Activated CD4-positive, alpha-beta T cell treated with anti-CD3 and anti-CD28 coated beads, Interleukin-2, amount 50 U/mL, for 16 hours (primary cell): ENCODE results near the gene SMYD3.

ENCODE experiments used
- DNase-seq: peaks from one replicate; pipeline ENCODE4 v3.0.0-alpha.2; 2020

Gene SMYD3

DNA sequence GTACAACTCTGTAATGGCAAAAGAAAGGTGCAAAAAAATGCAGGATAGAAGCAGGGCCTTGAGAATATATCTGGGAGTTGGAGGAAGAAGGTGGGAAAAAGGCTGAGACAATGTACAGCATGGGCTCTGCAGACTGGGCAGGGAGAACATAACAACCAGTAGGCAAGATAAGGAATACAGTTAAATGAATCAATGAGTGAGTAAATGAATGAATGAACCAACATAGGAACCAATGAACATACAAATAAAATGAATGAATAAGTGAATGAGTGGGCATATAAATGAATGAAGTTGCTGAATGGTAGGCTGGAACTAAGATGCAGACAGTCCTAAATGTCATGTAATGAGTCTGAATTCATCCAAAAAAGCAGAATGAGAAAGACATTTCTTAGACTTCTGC is 370.6 kb downstream of the SMYD3 start:
- DNase-seq: no peak

DNA sequence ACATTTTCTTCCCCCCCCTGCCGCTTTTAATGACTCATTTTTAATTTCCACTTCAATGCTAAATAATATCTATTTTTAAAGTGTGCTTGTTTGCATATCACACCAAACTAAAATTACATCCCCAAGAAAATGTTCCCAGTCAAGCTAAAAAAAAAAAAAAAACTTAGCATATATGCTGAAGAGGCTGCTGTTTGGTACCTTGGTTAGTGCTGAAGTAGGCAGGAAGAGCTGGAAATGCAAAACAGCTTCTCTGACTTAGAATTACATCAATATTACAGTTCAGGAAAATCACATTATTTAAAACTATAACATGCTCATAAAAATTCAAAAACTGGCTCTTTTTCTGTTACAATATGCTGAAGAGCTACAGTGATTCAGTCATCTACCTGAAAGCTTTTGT is 372.3 kb downstream of the SMYD3 start:
- no peak for DNase-seq

DNA sequence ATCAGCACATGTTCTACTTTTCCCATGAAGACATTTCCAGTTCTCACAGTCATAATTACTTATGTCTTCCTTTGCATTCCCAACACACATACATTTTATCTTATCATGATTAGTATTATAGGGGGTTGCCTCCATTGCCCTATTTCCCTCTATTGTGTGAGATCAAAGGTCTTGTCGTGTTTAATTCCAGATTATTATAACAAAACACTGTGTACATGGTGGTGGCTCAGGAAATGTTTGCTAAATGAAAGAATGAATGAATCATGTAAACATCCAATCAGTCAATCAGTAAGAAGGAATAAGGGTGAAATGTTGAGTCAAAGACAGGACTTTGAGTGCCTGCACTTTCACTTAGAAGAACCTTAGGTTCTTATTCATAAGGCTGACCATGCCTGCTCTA is 376.0 kb downstream of the SMYD3 start:
- DNase-seq: no peak

DNA sequence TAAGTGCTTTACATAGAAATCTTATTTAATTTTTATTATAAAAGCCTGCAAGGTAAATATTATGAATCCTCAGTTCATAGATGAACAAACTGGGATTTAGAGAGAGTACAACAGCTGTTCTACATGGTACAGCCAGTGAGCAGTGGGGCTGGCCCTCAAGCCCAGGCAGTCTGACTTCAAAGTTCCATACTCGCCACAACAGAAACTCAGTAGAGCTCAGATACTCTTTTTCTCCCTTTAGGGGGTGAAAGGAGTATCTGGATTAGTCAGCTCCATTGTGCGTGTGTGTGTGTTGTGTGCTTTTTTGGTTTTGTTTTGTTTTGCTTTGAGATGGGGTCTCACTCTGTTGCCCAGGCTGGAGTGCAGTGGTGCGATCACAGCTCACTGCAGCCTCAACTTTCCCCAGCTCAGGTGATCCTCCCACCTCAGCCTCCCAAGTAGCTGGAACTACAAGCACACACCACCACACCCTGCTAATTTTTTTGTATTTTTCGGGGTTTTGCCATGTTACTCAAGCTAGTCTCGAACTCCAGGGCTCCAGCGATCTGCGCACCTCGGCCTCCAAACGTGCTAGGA is 378.5 kb downstream of the SMYD3 start:
- peak; percentile 14 for DNase-seq

DNA sequence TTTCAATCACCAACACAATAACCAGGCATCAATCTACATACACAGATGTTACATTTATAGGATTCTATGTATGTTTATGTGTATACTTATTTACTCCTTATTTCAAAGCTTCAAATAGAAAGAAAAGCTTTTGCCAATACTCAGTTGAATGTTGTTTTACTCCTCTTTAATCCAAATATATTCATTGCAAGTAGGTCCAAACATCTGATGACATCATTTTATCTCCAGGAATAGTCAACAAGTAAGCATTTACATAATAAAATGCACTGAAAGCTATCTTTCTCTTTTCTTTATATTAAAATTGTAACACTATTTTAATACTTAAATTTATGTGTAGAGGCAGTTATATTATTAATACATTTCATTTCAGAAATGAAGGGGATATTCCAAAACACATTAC is 380.5 kb downstream of the SMYD3 start:
- no peak for DNase-seq

DNA sequence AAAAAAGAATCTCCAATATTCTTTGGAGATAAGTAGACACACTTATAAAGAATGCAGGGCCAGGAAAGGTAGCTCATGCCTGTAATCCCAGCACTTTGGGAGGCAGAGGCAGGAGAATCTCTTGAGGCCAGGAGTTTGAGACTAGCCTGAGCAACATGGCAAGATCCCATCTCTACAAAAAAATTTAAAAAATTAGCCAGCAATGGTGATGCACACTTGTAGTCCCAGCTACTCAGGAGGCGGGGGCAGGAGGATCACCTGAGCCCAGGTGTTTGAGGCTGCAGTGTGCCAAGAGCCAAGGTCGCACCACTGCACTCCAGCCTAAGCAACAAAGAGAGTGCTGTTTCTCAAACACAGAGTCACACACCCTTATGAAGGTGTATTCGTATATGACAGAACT is 385.0 kb downstream of the SMYD3 start:
- DNase-seq: no peak

DNA sequence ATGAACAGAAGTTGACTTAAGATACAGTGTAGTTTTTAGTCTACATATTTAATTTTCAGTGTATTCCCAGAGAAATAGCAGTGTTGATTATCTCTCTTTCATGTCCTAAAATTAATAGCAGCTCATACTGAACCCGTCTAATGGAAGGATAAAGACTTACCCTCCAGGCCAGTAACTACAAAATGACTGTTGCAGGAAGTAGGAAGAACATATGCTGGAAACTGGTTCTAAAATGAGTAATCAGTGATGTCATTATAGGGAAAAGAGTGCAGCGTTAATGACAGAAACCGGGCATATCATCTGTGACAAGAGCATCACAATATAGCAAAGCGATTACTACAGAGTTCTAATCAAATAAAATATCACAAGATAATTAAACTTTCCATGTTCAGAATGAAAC is 385.5 kb downstream of the SMYD3 start:
- DNase-seq: no peak

DNA sequence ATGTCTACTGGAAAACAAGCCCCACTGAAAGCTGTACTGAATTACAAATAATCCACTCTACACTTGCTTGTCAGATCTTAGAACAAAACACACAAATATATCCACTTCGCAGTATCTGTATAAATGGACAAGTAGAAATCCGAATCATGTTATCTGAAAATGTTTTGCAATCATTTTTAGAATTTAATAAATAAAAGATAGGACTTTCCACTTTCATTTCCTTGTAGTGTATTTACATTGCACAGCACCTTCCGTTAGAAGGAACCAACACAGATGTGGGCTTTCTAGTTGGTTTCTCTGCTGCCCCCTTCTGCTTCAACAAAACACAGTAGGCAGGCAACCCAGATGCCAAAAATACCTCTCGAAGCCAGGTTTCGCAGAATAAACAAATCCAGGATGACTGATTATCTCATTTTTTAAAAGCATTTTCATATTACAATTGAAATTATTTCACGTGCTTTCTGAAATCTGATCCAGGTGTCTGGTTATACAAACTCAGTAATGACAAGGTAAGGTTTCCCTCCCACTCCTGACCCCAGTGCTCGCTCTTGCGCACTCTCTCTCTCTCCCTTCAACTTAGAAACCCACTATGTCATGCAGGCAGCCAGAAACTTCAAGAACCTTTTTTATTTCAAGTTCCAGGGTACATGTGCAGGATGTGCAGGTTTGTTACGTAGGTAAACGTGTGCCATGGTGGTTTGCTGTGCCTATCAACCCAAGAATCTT is 389.9 kb downstream of the SMYD3 start:
- DNase-seq: peak; percentile 54

DNA sequence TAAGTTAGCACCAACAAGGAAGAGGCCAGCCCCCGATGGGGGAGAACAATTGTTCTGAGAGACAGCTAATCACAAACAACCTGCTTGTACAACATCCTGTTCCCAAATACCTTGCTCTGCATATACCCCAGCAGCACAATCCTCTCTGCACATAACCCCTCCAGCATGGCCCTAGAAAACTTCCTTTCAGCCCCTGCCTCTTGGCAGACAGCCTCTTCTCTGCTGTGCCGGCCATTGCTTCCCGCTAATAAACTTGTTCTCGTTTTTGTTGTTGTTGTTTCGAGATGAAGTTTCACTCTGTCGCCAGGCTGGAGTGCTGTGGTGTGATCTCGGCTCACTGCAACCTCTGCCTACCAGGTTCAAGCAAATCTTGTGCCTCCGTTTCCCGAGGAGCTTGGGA is 392.7 kb downstream of the SMYD3 start:
- no peak for DNase-seq

DNA sequence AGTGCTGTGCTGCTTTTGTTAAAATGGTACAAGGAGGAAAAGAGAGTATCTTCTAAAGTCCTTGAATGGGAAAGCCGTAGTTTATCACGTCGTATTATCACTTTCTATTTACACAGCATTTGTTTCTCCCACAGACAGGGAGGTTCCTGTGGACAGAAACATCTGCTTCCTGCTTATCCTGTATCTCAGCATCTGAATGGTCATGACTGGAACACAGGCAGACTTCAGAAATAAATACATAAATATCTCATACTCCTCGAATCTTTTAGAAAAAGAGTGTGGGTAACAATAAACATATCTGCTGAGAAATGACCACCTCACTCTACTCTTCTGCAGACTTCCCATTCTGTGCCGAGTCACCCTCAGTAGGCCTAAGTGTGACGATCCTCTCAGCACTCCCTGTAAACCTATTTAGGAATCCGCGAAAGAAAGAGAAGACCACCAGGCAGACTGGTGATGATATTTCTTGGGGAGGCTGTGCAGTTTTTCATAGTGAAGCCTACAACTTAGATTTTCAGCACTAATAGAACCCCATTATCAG is 393.5 kb downstream of the SMYD3 start:
- DNase-seq: no peak

DNA sequence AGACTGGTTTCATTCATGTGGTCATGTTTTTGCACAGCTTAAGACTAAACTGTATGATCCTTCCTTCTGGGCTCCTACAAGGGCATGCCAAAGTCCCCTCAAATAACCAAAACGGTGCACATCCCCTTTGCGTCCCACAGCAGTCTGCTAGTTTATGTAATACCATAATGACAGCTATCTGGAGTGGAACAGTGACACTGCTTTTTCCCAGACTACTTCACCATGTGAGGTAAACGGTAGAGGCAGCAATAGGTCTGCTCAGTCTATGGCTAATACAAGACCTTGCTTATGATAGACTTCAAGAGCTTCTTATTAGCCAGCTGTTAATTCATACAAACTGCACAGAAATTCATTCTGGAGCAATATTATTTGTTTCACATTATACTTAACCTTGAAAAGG is 395.5 kb downstream of the SMYD3 start:
- DNase-seq: no peak

DNA sequence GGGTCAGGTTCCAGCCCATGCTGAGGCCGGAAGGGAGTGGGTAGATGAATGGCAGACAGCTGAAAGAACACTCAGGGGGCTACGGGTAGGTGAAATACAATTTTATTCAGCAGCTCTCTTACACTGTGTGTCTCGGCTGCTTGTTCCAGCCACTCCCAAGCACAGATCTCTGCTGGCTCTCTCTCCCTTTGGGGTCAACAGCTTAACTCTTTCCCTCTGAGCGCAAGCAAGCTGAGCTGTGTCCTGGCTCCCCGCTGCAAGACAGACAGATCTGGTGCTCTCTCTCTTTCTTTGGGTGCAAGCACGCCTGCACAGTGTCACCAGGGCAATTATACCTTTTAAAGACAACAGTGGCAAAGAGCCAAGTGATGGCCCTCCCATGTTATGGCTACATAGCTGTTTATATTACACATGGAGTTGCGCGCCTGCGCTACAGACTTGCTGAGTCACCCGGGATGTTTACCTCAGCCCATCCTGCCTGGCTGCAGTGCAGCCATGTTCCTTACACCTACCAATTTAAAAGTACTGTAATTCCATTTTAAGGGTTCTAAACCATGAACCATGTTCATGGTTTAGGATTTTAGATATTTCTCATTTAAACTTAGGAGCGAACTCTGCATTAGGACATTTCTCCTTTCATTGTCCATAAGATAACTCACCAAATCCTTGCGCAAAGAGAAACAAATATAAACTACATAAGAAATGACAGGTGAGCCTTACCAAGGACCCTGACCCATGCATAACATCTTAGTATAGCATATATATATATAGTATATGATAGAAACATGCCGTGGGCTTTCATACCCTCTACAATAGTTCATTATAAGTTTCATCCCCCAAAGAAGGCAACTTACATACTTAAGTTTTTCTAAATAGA is 396.5 kb downstream of the SMYD3 start:
- DNase-seq: no peak

DNA sequence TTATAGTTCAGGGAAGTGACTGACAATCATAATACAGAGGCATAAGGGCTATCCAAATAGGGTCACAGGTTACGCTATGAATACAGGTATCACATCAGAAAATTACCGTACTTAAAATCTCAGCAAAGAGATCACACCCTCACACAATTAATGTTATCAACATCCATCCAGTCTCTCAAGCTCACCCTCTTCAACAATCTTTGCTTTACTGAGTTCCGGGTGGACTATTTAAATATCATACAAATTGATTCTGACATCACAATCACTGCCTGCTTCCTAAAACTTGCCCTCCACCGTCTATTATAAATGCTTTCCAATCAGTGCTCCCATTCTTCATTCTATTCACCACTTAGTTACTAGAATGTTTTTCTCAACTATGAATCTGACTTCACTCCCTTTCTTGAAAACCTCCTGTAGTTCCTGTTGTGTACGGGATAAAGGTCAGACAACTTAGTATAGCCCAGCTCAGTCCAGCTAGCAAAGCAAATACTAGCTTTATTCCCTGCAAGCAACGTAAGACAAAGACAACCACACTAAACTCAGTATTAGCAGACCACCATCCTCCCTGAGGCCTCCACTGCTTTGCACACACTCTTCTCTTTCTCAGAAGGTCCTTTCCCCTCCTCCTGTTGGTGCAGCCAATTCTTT is 398.7 kb downstream of the SMYD3 start:
- no peak for DNase-seq

DNA sequence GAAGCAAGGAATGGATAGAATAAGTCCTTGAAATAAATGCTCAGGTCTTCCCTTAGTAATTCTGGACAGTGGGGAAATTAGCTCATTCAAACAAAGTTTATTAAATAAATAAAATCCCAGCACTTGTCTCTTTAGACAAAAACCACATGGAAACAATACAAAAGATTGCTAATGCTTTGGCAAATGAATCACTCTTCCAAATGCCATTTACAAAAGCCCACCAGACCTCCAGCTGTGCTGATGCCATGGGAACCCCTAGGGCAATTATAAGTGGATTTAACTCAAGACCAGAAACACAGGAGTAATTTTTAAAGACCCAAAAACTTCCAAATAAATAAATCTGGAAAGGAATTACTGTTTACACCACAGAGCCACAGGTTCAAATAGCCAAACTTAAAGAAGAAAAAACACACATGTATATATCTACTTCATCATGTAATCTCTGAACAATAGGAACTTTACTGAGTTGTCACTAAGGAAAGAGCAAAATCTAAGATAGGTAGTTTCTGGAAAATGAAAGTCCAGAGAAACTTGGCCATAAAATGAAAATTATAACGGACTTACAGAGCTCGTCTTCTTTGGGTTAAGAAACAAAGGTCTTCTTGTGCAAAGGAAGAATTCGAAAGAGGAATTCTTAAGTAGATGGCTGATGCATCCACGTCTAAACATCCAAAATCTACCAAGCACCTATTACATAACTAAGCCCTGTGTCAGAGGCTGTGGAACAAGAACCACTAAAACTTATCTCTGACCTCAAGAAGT is 399.4 kb downstream of the SMYD3 start:
- no peak for DNase-seq

DNA sequence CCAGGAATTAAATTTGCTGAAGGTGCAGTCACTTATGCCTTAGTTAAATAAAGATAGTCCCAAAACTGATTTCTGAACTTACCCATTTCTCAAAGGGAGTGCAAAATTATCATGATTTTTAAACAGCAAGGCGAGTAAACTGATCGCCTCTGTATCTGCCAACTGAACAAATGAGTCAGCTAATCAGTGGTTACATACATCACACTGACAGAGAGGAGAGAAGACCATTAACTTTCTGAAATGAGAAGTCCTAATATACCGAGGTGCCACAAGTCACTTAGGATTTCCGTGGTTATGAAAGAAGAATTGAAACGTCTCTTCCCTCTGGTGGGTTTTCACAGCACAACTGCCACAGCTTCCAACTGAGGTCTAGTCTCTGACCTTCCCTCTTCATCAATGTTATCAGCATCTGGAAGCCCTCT is 400.7 kb downstream of the SMYD3 start:
- no peak for DNase-seq

DNA sequence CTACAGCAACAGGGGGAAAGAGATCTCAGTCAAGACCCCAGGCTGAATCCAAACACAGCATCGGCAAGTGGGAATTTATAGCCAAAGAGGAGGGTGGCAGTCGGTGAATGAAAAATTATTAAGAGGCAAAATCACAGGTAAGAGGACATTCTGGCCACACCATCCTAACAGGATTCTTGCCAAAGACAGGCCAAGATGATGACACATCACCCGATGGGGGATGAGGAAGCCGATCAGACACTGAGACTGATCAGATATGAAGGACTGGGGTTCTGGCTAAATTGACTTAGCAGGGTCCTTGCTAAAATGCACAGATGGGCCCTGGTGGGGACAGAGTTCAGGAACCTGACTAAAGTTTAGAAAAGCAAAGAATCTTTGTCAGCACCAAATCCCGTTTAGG is 402.2 kb downstream of the SMYD3 start:
- no peak for DNase-seq

DNA sequence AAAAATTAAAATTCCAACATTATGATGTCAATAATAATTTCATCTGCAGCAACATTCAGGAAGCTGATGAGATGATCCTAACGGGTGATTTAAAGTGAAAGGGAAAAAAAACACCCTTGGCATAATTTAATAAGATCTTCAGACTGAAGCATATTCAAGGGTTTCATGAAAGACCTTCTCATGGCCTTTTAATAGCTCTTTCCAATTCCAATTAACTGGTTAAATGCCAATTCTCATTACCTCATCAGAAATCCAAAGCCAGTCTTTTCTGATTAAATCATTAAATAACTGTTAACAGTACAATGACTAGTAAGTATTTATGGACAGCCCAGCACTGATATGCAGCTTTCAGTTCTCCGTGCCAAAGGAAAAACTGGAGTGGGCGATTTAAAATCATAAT is 407.5 kb downstream of the SMYD3 start:
- DNase-seq: no peak

DNA sequence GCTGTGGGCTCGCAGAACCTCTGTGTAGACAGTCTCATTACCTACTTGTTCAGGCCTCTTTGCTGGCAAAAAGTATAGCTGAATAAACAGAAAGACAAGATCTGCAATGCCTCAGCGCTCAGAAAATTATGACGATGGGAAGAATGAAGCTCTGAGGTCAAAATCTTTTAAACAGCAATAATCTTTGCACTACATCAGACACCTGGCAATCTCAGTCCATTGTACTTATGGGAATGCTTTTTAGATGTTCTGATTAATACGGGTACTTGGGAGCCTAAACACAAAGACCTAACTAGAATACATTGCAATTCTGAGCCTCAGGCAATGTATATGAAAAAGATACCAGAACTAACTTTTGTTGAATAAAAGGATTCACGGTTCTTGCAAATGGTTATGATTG is 410.7 kb downstream of the SMYD3 start:
- no peak for DNase-seq

DNA sequence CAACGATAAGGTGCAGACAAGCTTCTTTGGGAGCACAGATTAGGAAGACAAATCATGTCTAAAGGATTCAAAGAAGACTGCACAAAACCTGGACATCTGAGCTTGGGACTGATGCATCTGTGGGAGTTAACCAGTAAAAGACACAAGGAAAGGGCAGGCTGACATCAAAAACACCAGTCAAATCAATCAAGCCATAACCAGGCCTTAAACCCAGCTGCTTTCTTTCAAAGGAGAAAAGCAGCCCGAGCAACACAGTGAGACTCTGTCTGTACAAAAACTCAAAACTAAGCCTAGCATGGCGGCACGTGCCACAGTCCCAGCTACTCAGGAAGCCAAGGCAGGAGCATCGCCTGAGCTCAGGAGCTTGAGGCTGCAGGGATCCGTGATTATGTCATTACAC is 411.6 kb downstream of the SMYD3 start:
- DNase-seq: no peak

DNA sequence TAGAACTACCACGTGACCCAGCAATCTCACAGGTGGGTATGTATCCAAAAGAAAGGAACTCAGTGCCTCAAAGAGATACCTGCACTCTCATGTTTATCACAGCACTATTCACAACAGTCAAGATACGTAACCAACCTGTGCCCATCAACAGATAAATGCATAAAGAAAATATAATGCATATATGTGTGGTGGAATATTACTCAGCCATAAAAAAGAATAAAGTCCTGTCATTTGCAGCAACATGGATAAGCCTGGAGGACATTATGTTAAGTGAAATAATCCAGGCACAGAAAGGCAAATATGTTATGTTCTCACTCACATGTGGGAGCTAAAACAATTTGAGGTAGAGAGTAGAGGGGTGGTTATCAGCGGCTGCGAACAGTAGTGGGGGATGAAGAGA is 413.8 kb downstream of the SMYD3 start:
- no peak for DNase-seq

DNA sequence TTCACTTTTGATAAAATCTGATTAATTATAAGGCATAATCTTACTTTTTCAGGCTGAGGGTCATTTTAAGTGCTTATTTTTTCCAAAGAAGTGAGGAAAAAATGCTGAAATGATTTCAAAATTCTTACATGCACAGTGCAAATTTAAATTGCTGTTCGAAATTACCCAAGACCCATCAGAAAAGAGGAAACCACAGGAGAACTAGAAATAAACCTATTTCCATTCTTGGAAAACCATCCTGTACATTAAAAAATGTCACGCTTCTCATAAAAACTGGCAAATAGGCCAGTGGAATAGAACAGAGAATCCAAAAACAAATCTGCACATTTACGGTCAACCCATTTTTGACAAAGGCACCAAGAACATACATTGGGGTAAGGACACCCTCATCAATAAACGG is 414.9 kb downstream of the SMYD3 start:
- DNase-seq: no peak

DNA sequence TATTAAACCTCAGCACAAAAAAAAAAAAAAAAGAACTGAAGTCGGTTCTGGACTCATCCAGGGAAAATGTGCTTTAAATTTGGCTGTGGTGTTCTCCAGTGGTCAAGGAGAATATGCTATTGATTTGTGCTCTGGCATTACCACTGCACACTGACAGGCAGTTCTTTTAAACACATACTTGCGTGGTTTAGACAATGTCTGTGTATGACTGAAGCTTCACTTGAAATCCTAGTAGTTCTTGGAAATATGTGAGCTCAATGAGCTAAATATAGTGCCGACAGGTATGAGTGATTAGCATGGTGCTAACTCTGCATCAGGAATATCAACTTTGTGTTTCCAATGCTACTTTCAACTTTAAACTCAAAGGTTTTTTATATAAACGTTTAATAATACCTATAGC is 415.6 kb downstream of the SMYD3 start:
- DNase-seq: peak; percentile 6

DNA sequence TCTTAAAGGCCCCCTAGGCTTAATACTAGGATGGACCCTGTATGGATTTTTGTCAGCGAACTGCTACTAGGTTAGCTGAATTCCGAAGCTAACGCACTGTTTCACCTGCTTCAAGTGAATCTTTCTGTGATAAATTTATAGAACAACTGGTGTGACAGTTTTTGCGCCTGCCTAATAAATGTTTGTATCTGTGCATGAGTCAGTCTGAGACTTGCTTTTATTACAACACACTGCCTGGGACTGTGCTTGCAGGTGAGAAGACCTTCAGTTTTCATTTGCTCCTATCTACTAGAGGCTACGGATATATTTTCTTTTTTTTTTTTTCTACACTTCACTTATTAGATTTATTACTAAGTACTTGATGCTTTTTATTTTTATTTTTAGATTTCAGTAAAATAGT is 420.9 kb downstream of the SMYD3 start:
- DNase-seq: no peak
